ENCODE results near the gene CDY2A.
"Not testable (repeated sequence)": the region's sequence is repeated elsewhere in the genome, so short reads cannot be mapped to it uniquely, and the experiment has no call there.

The CDY2A gene

GRCh38 chrY:18025487-18025886 lies at the start of gene CDY2A:
CDY2A (plus strand) TSS chrY:18025787; CDS start chrY:18026115, 328 bp downstream.
- not testable (repeated sequence) for DNase-seq (ENCODE audit: low read depth in 2 of 2)

- DNase-seq (ENCODE audit: low read depth in 2 of 2) = not testable (repeated sequence)
These were observed 28.0 kb upstream of the CDY2A start for GRCh38 chrY:17997586-17997985.

- DNase-seq (ENCODE audit: low read depth in 2 of 2) = not testable (repeated sequence)
These were observed 27.3 kb upstream of the CDY2A start for GRCh38 chrY:17998266-17998665.

GRCh38 chrY:18023897-18024296 lies 1.7 kb upstream of the CDY2A start:
- DNase-seq (ENCODE audit: low read depth in 2 of 2) = not testable (repeated sequence)

GRCh38 chrY:18028845-18029244 lies 3.3 kb downstream of the CDY2A start:
- DNase-seq (ENCODE audit: low read depth in 2 of 2) = not testable (repeated sequence)

- not testable (repeated sequence) for DNase-seq (ENCODE audit: low read depth in 2 of 2)
These were observed 4.6 kb downstream of the CDY2A start for GRCh38 chrY:18030178-18030577.

GRCh38 chrY:18034100-18034814 lies 8.7 kb downstream of the CDY2A start:
- not testable (repeated sequence) for DNase-seq (ENCODE audit: low read depth in 2 of 2)

GRCh38 chrY:18034864-18035263 lies 9.3 kb downstream of the CDY2A start:
- not testable (repeated sequence) for DNase-seq (ENCODE audit: low read depth in 2 of 2)

GRCh38 chrY:18044990-18045389 lies 19.4 kb downstream of the CDY2A start:
- not testable (repeated sequence) for DNase-seq (ENCODE audit: low read depth in 2 of 2)

GRCh38 chrY:18048149-18049040 lies 22.8 kb downstream of the CDY2A start:
- not testable (repeated sequence) for DNase-seq (ENCODE audit: low read depth in 2 of 2)

- not testable (repeated sequence) for DNase-seq (ENCODE audit: low read depth in 2 of 2)
These were observed 23.5 kb downstream of the CDY2A start for GRCh38 chrY:18049061-18049460.

GRCh38 chrY:18056473-18056872 lies 30.9 kb downstream of the CDY2A start:
- DNase-seq (ENCODE audit: low read depth in 2 of 2) = not testable (repeated sequence)

- not testable (repeated sequence) for DNase-seq (ENCODE audit: low read depth in 2 of 2)
These were observed 47.9 kb downstream of the CDY2A start for GRCh38 chrY:18073464-18073863.
